ENCODE results near the gene PEX5L. TPM values are rescaled to one million over a fixed set of nuclear protein-coding genes. Genes with fewer than 3 reads are reported as not detected.

The PEX5L gene
- total and polyA plus RNA-seq, 2 donors (not counting 1 experiment from before 2014, with no cell fraction given), result not detected

DNA sequence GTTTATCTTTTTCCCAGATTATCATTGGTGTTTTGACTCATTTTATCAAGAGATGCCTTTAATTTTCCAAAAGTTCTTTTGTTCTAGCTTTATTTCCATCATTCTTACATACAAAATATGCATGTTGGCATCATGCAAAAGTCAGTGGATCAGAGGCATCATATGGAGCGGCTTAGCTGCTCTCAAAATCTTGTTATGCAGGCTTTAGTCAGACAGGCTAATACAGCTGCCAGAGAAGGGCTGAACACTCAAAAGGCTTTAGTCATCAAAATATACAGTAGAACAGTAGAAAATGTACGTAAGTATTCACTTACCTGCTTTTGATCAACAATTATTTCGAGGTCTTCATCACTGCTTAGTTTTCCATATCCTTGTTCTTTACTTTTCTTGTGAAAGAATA, 65.5 kb downstream of the PEX5L start:
- no peak for ATAC-seq (ENCODE audit: low read depth)
- WGBS (ENCODE audit: insufficient coverage), result no CpG with 5 or more reads among the region's 3 CpGs

GRCh38 chr3:179970746-179971145, 66.0 kb downstream of the PEX5L start:
- no peak overlapping the region for H3K27ac Mint-ChIP-seq

More for the DNA sequence above, 65.5 kb downstream of the PEX5L start:
- Histone ChIP-seq H3K4me1 (ENCODE audit: control insufficient read depth in 2 of 2, insufficient read depth in 2 of 2, low read length in 2 of 2) (no peaks in the 10 kb centered on the region), H4K20me1 (ENCODE audit: control insufficient read depth, insufficient read depth, low read length, poor library complexity, severe bottlenecking) (no peaks in the 10 kb centered on the region), H3K4me3 (ENCODE audit: control extremely low read depth in 1 of 5, extremely low read depth in 1 of 5, insufficient read depth in 1 of 5, low read depth in 2 of 5, low read length in 4 of 5) (no peak overlapping the region), H3K27ac (ENCODE audit: low read length in 2 of 2) (no peak overlapping the region), H2AFZ (ENCODE audit: insufficient read depth, low read depth, low read length, poor library complexity, severe bottlenecking) (no peak overlapping the region), H3K9ac (ENCODE audit: low read length) (no peak overlapping the region), H3K27me3 (replicated peaks in 1 of 4; ENCODE audit: control extremely low read depth in 1 of 4, control insufficient read depth in 3 of 4, insufficient read depth in 4 of 4, low read length in 3 of 4) (peaks cover 0 to 3% (median 1%) of the 10 kb centered on the region in 4 experiments), H3K79me2 (ENCODE audit: control insufficient read depth, insufficient read depth, low read length) (no peaks in the 10 kb centered on the region), H3K4me2 (replicated peaks; ENCODE audit: low read depth, low read length, poor library complexity, severe bottlenecking) (no peak overlapping the region), H3K36me3 (replicated peaks in 1 of 2; ENCODE audit: control extremely low read depth in 1 of 2, control insufficient read depth in 1 of 2, extremely low read depth in 1 of 2, insufficient read depth in 2 of 2, low read length in 1 of 2) (no peaks in the 10 kb centered on the region), H3K9me3 (ENCODE audit: control extremely low read depth in 1 of 3, control insufficient read depth in 2 of 3, insufficient read depth in 1 of 3, low read length in 2 of 3) (no peaks in the 10 kb centered on the region)
- POLR2A ChIA-PET, result no interaction called here
- H3K9me3 Mint-ChIP-seq (ENCODE audit: insufficient read depth), result no peaks in the 10 kb centered on the region
- TF ChIP-seq, protein P1, sequence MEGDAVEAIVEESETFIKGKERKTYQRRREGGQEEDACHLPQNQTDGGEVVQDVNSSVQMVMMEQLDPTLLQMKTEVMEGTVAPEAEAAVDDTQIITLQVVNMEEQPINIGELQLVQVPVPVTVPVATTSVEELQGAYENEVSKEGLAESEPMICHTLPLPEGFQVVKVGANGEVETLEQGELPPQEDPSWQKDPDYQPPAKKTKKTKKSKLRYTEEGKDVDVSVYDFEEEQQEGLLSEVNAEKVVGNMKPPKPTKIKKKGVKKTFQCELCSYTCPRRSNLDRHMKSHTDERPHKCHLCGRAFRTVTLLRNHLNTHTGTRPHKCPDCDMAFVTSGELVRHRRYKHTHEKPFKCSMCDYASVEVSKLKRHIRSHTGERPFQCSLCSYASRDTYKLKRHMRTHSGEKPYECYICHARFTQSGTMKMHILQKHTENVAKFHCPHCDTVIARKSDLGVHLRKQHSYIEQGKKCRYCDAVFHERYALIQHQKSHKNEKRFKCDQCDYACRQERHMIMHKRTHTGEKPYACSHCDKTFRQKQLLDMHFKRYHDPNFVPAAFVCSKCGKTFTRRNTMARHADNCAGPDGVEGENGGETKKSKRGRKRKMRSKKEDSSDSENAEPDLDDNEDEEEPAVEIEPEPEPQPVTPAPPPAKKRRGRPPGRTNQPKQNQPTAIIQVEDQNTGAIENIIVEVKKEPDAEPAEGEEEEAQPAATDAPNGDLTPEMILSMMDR (IDR thresholded peaks at IDR 0.05), result no peak
- no peak for TF ChIP-seq EZH2 (IDR thresholded peaks at IDR 0.05; ENCODE audit: borderline replicate concordance, insufficient read depth, low read depth, low read length, poor library complexity, severe bottlenecking)
- H3K4me1 Mint-ChIP-seq, result no peaks in the 10 kb centered on the region
- CTCF ChIA-PET, result no interaction called here
- H3K4me3 Mint-ChIP-seq, result no peak overlapping the region
- no peak overlapping the region for H3K27ac Mint-ChIP-seq
- intact Hi-C loops (cut with micrococcal nuclease), result no loop called here
- DNase-seq, result no peak
- H3K27me3 Mint-ChIP-seq, result peaks cover 19% of the 10 kb centered on the region

More at GRCh38 chr3:179970746-179971145, 66.0 kb downstream of the PEX5L start:
- no peak overlapping the region for H3K4me3 ChIP-seq (ENCODE audit: control extremely low read depth in 1 of 5, extremely low read depth in 1 of 5, insufficient read depth in 1 of 5, low read depth in 2 of 5, low read length in 4 of 5)
- H3K9me3 ChIP-seq (ENCODE audit: control extremely low read depth in 1 of 3, control insufficient read depth in 2 of 3, insufficient read depth in 1 of 3, low read length in 2 of 3), result no peaks in the 10 kb centered on the region
- H3K27ac ChIP-seq (ENCODE audit: low read length in 2 of 2), result no peak overlapping the region
- ATAC-seq (ENCODE audit: low read depth) (no peak), DNase-seq (no peak)
- no CpG with 5 or more reads among the region's 2 CpGs for WGBS (ENCODE audit: insufficient coverage)
- peaks cover 0 to 3% (median 1%) of the 10 kb centered on the region in 4 experiments for H3K27me3 ChIP-seq (replicated peaks in 1 of 4; ENCODE audit: control extremely low read depth in 1 of 4, control insufficient read depth in 3 of 4, insufficient read depth in 4 of 4, low read length in 3 of 4)
- no peaks in the 10 kb centered on the region for H4K20me1 ChIP-seq (ENCODE audit: control insufficient read depth, insufficient read depth, low read length, poor library complexity, severe bottlenecking)
- no peaks in the 10 kb centered on the region for H3K79me2 ChIP-seq (ENCODE audit: control insufficient read depth, insufficient read depth, low read length)
- no peak overlapping the region for H3K4me2 ChIP-seq (replicated peaks; ENCODE audit: low read depth, low read length, poor library complexity, severe bottlenecking)
- CTCF ChIA-PET, result no interaction called here
- Mint-ChIP-seq H3K4me1 (no peaks in the 10 kb centered on the region), H3K9me3 (ENCODE audit: insufficient read depth) (no peaks in the 10 kb centered on the region), H3K4me3 (no peak overlapping the region), H3K27me3 (peaks cover 15% of the 10 kb centered on the region)
- no peaks in the 10 kb centered on the region for H3K36me3 ChIP-seq (replicated peaks in 1 of 2; ENCODE audit: control extremely low read depth in 1 of 2, control insufficient read depth in 1 of 2, extremely low read depth in 1 of 2, insufficient read depth in 2 of 2, low read length in 1 of 2)
- no peak overlapping the region for H2AFZ ChIP-seq (ENCODE audit: insufficient read depth, low read depth, low read length, poor library complexity, severe bottlenecking)
- intact Hi-C loops (cut with micrococcal nuclease), result no loop called here
- no peaks in the 10 kb centered on the region for H3K4me1 ChIP-seq (ENCODE audit: control insufficient read depth in 2 of 2, insufficient read depth in 2 of 2, low read length in 2 of 2)
- POLR2A ChIA-PET, result no interaction called here
- no peak overlapping the region for H3K9ac ChIP-seq (ENCODE audit: low read length)
- TF ChIP-seq EZH2 (IDR thresholded peaks at IDR 0.05; ENCODE audit: borderline replicate concordance, insufficient read depth, low read depth, low read length, poor library complexity, severe bottlenecking), result no peak
- TF ChIP-seq, protein P1 (IDR thresholded peaks at IDR 0.05), result no peak
